OCI-LY1 (cell line): ENCODE results near the gene TARS2.

ENCODE experiments used
- H2AFZ ChIP-seq: fragments of 200-600 bp; sonication (generic), shearing (Covaris generic); 2 replicates; pipeline ENCODE4 v1.6.0; 2014; ENCODE audit warnings: antibody characterized with exemption, mild to moderate bottlenecking, low read length
- H3F3A ChIP-seq: fragments of 200-600 bp; sonication (generic), shearing (Covaris generic); 2 replicates; pipeline ENCODE4 v1.6.0; 2014; ENCODE audit warnings: mild to moderate bottlenecking, antibody characterized with exemption, low read length, moderate library complexity; ENCODE audit not compliant: insufficient read depth
- H3K27ac ChIP-seq: fragments of 200-600 bp; sonication (generic); 2 replicates; pipeline ENCODE4 v1.5.1; 2014; ENCODE audit warnings: low read length, mixed run types, mild to moderate bottlenecking, low read depth; ENCODE audit not compliant: poor library complexity, severe bottlenecking
- H3K27me3 ChIP-seq: fragments of 200-600 bp; sonication (generic); 2 replicates; pipeline ENCODE4 v1.6.0; 2014; ENCODE audit warnings: antibody characterized with exemption, mild to moderate bottlenecking, low read length, moderate library complexity; ENCODE audit not compliant: insufficient read depth
- H3K36me3 ChIP-seq: fragments of 200-600 bp; sonication (generic); 2 replicates; pipeline ENCODE4 v1.6.1; 2014; ENCODE audit warnings: mild to moderate bottlenecking, antibody characterized with exemption, low read length, moderate library complexity, mixed read lengths; ENCODE audit not compliant: insufficient read depth
- H3K4me1 ChIP-seq: fragments of 200-600 bp; sonication (generic); 2 replicates; pipeline ENCODE4 v1.5.1; 2014; ENCODE audit warnings: mild to moderate bottlenecking, low read length, moderate library complexity; ENCODE audit not compliant: insufficient read depth, severe bottlenecking
- H3K4me2 ChIP-seq: fragments of 200-600 bp; sonication (generic), shearing (Covaris generic); 2 replicates; pipeline ENCODE4 v1.6.1; 2014; ENCODE audit warnings: low read length
- H3K4me3 ChIP-seq: fragments of 200-600 bp; sonication (generic); 2 replicates; pipeline ENCODE4 v1.5.1; 2014; ENCODE audit warnings: low read length, low read depth, mild to moderate bottlenecking, mixed read lengths; ENCODE audit not compliant: poor library complexity, severe bottlenecking
- H3K79me2 ChIP-seq: fragments of 200-600 bp; shearing (Covaris generic); 2 replicates; pipeline ENCODE4 v1.6.1; 2016; ENCODE audit warnings: mixed run types, low read length, mixed read lengths; ENCODE audit not compliant: insufficient read depth
- H3K9ac ChIP-seq: fragments of 200-600 bp; sonication (generic), shearing (Covaris generic); 2 replicates; pipeline ENCODE4 v1.6.1; 2014; ENCODE audit warnings: mild to moderate bottlenecking, low read length, mixed read lengths
- H3K9me2 ChIP-seq: fragments of 200-600 bp; sonication (generic), shearing (Covaris generic); 2 replicates; pipeline ENCODE4 v1.6.1; 2014; ENCODE audit warnings: low read depth, mild to moderate bottlenecking, low read length, mixed read lengths
- H3K9me3 ChIP-seq: fragments of 200-600 bp; shearing (Covaris generic); 2 replicates; pipeline ENCODE4 v1.6.1; 2014; ENCODE audit warnings: low read length, mixed read lengths
- H4K20me1 ChIP-seq: fragments of 200-600 bp; sonication (generic), shearing (Covaris generic); 2 replicates; pipeline ENCODE4 v1.6.0; 2016; ENCODE audit warnings: mild to moderate bottlenecking, low read length; ENCODE audit not compliant: insufficient read depth
- EZH2 ChIP-seq: fragments of 200-600 bp; sonication (generic), shearing (Covaris generic); IDR thresholded peaks from 2 replicates; pipeline ENCODE4 v1.8.0; 2017; ENCODE audit warnings: borderline replicate concordance, mixed run types, mild to moderate bottlenecking, antibody characterized with exemption, low read length, moderate library complexity, mixed read lengths
- TF ChIP-seq, protein P1 (sequence below): fragments of 200-600 bp; sonication (generic), shearing (Covaris generic); IDR thresholded peaks from 2 replicates; pipeline ENCODE4 v1.5.1; 2017; ENCODE audit warnings: mild to moderate bottlenecking, antibody characterized with exemption, low read length, moderate library complexity, mixed read lengths

The TARS2 gene

DNA sequence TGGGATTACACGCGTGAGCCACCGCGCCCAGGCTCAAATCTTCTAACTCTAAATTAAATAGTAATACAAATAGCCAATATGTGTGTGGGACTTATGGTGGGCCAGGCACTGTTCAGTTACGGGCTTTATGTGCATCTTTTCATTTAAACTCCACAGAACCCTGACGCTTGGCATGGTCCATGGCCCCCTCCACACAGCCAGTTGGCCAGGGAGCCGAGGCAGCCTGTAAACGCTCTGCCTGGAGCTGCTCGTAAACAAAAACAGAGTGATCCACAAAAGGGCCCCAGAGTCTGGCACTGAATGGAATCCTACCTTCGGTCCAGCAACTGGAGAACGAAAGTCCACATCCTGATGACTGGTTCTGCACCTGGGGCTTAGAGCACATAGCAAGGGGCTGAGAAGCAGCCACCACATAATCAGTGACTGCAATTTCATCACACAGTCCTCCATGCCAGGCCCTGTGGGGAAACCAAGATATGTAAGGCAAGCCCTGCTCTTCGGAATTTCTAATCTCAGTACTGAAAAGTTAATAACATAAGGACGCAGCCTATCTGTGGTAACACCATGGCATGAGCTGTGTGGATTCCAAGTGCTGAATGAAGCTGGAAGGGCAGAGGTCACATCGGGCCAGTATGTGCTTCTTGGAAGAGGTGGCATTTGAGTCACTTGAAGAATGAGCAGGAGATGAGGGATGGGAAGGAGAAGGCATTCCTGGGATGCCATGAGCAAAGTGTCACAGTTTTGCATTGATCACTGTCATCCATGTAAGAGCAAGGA is 48.5 kb downstream of the TARS2 start:
- Histone ChIP-seq H3K27ac (no peak overlapping the region), H3K27me3 (no peaks in the 10 kb centered on the region), H3K4me3 (no peak overlapping the region), H2AFZ (no peak overlapping the region), H3K79me2 (no peaks in the 10 kb centered on the region), H3F3A (no peaks in the 10 kb centered on the region), H3K9me2 (no peaks in the 10 kb centered on the region), H3K36me3 (no peaks in the 10 kb centered on the region), H4K20me1 (no peaks in the 10 kb centered on the region), H3K4me1 (no peaks in the 10 kb centered on the region), H3K4me2 (no peak overlapping the region), H3K9ac (no peak overlapping the region), H3K9me3 (no peaks in the 10 kb centered on the region)
- TF ChIP-seq EZH2 = no peak
- TF ChIP-seq, protein P1, sequence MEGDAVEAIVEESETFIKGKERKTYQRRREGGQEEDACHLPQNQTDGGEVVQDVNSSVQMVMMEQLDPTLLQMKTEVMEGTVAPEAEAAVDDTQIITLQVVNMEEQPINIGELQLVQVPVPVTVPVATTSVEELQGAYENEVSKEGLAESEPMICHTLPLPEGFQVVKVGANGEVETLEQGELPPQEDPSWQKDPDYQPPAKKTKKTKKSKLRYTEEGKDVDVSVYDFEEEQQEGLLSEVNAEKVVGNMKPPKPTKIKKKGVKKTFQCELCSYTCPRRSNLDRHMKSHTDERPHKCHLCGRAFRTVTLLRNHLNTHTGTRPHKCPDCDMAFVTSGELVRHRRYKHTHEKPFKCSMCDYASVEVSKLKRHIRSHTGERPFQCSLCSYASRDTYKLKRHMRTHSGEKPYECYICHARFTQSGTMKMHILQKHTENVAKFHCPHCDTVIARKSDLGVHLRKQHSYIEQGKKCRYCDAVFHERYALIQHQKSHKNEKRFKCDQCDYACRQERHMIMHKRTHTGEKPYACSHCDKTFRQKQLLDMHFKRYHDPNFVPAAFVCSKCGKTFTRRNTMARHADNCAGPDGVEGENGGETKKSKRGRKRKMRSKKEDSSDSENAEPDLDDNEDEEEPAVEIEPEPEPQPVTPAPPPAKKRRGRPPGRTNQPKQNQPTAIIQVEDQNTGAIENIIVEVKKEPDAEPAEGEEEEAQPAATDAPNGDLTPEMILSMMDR = no peak

DNA sequence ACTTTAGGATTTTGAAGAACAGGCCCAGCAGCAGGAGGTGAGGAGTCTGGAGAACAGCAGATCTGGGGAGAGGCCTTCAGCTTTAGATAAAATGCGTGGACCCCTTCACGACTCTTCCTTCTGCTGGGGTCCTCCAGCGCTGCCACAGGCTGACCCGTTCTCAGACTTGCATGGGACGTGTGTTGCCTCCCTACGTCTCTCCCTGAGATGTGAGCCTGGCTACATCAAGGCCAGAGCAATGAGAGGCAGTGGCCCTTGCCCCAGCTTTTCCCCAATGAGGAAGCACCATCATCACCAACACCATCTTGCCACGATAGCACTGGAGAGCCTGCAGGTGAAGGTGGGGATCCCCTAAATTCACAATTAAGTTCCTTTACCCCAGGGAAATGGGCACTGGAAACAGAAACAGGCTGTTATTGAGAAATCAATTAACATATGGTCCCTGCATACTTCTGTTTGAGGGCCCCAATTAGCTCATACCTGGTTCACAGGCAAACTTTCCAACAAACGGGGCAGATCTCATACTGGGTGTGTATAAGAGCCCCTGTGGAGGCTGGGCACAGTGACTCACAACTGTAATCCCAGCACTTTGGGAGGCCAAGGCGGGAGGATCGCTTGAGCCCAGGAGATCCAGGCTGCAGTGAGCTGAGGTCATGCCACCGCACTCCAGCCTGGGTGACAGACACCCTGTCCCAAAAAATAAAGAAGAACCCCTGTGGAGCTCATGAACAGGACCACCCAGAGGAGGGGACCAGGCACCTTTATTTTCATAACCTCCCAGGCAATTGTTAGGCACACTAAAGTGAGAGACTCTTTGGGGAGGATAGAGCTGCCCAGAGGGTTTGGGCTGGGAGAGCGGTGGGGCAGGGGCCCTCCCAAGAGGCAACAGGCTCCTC is 49.9 kb downstream of the TARS2 start:
- H3K27ac ChIP-seq = no peak overlapping the region
- TF ChIP-seq, protein P1 = no peak
- TF ChIP-seq EZH2 = no peak
- H3K36me3 ChIP-seq = no peaks in the 10 kb centered on the region
- H3K4me3 ChIP-seq = no peak overlapping the region
- H3K27me3 ChIP-seq = no peaks in the 10 kb centered on the region
- H4K20me1 ChIP-seq = no peaks in the 10 kb centered on the region
- H3K4me2 ChIP-seq = no peak overlapping the region
- no peak overlapping the region for H2AFZ ChIP-seq
- no peaks in the 10 kb centered on the region for H3F3A ChIP-seq
- H3K79me2 ChIP-seq = no peaks in the 10 kb centered on the region
- no peaks in the 10 kb centered on the region for H3K9me3 ChIP-seq
- H3K9me2 ChIP-seq = no peaks in the 10 kb centered on the region
- no peaks in the 10 kb centered on the region for H3K4me1 ChIP-seq
- H3K9ac ChIP-seq = no peak overlapping the region

DNA sequence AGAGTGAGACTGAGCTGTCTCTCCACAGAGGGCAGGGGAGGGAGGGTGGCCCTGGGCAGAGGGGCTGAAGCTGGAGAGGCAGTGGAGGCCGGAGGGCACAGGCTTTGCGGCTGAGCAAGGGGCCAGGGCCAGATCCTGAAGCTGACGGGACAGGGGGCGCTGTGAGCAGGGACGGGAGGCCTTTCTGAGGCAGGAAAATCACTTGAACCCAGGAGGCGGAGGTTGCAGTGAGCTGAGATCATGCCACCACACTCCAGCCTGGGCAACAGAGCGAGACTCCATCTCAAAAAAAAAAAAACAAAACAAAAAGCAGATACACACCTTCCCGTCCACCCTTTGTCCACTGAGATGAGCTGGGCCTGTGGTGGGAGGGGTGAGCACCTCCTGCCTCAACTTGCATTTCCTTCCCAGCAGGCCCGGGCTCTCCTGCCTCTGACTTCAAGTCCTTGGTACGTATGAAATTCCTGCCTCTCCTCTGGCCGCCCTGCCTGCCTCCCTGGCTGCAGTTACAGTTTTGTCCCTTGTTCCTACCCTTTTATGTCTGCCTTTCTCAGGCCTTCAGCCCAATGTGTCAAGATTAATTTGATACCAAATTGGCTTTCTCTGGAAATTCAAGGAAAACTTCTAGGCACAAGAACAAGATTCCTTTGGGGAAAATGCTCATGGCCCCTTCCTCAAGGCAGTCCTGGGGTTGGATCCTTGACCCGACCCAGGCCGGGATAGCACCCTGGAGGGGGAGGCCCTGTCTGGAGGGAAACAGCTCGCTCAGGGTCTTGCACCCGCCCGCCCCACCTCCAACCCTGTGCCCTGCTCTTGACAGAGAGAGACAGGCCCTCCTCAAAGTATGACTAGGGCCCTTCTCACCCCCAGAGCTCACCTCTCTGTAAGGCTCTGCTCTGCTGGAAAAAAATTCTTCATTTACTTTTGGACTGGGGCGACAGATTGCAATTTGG is 50.8 kb downstream of the TARS2 start:
- TF ChIP-seq EZH2 = no peak
- TF ChIP-seq, protein P1 = peak; percentile 23; the same call in 1 of the 2 replicates
- H3K4me1 ChIP-seq = no peaks in the 10 kb centered on the region

More for the DNA sequence above, 50.8 kb downstream of the TARS2 start:
- Histone ChIP-seq H3K4me3 (no peak overlapping the region), H3K4me2 (no peak overlapping the region), H3K27me3 (no peaks in the 10 kb centered on the region), H3K9me2 (no peaks in the 10 kb centered on the region), H2AFZ (no peak overlapping the region), H3K9me3 (no peaks in the 10 kb centered on the region), H3K9ac (no peak overlapping the region), H3F3A (no peaks in the 10 kb centered on the region), H4K20me1 (no peaks in the 10 kb centered on the region), H3K36me3 (no peaks in the 10 kb centered on the region), H3K79me2 (no peaks in the 10 kb centered on the region), H3K27ac (no peak overlapping the region)
